HG03280 (cell line): ENCODE data around the gene SURF4.
"Not testable (repeated sequence)": the region's sequence is repeated elsewhere in the genome, so short reads cannot be mapped to it uniquely, and the experiment has no call there.

Experiments
- ATAC-seq: cut with Tn5 transposase; IDR thresholded peaks from one replicate; pipeline ENCODE4 v1.9.1; 2021; ENCODE audit warnings: mild to moderate bottlenecking, moderate library complexity; ENCODE audit not compliant: unreplicated experiment

SURF4 gene

DNA sequence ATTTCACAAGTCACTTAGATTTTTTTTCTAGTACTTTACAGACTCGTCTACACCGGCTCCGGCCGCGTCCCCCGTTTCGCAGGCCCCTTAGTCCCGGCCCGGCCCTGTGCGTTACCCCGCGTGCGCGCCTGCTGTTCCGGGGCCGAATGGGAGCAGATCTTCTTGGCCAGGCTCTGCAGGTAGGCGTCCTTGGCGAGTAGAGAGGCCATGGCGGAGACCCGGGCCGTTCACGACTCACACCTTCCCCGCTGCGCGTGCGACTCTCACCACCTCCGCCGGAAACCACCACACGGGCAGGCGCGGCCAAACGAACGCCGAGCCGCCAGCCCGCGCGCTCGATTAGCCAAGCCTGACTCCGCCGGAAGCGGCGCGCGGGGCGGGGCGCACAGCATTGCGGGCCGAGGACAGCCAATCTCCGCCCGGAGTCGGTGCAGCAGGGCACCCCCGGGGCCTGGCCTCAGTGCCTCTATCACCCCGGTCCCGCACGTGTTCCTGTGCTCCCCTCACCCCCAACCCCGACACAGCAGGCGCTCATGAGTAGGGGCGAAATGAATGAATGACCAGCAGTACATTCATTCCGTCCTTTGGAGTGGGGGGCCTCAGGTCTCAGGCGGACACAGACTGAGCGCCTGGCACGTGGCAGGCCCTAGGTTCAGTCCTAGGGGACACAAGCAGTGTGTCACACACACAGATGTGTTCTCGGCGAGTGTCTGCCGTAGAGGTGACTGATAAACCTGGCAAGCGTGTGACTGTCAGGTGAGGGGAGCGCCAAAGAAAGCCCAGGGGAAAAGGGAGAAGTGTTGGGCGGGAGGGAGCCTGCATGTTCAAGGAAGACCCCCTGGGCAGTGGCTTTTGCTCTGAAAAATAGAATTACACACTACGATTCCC lies 39.7 kb downstream of the SURF4 start, which contains the start of gene SURF6:
Gene SURF6, minus strand, starts transcription at position 265 of the 888 bp plus-strand sequence. Its CDS starts 56 bp downstream, at position 209.
- ATAC-seq = peak; percentile 80

DNA sequence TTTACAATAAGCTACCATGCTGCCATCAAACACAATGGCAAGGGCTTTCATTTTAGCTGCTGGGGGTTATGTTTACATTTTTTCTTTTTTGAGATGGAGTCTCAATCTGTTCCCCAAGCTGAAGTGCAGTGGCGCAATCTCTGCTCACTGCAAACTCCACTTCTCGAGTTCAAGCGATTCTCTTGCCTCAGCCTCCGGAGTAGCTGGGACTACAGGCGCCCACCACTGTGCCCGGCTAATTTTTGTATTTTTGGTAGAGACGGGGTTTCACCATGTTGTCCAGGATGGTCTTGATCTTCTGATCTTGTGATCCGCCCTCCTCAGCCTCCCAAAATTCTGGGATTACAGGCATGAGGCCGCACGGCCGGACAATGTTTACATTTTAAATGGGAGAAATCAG lies 41.0 kb downstream of the SURF4 start:
- ATAC-seq = not testable (repeated sequence)

DNA sequence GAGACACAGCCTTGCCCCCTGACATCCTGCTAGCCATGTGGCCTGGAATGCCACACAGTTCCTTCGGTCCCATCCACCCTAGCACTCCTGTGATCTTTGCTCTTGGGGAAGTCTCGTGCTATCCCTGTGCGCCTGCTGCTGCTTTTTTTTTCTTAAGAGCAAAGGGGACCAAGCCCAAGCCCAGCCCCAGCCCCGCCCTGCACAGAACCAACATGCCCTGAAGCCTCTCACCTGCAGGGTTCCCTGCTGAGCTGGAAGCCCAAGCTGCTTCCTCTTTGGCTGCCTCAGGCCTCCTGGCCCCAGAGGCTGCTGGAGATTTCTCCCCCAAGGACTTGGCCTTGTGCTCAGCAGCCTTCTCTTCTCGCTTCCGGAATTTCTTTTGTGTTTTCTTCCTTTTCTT lies 41.7 kb downstream of the SURF4 start:
- no peak for ATAC-seq

DNA sequence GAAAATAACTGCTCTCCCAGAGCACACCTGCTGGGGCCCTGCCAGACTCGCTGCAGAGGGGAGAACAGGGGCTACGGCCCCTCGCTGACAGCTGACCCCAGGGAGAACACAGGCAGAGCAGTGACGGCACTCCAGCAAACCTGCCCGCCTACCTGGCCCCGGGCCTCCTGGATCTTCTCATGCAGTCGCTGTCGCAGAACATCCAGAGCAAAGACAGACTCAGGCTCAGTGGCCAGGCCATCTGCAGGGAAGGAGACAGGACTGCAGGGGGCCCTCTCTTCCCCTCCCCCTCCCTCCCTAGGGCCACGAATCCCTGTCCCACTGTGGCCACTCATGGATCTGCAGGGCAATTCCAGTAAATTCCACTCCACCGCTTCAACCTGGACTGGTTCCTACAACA lies 42.3 kb downstream of the SURF4 start:
- ATAC-seq = no peak

DNA sequence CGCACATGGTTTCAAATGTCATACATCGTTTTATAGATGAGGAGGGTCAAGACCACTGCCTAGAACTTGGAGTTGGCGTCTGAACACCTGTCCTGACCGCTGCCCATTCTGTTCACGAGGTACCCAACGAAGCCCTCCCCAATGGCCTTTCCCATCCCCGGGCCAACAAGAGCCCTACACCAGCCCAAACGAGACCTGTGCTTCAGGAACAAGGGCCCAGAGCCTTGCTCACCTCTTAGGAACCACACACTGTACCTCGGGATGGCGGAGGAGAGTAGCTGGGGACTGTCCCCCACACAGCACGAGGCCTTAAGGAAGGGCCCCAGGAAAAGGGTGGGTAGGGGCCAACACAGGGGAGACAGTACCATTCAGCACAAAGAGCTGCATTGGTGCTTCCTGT lies 42.8 kb downstream of the SURF4 start:
- ATAC-seq = no peak

DNA sequence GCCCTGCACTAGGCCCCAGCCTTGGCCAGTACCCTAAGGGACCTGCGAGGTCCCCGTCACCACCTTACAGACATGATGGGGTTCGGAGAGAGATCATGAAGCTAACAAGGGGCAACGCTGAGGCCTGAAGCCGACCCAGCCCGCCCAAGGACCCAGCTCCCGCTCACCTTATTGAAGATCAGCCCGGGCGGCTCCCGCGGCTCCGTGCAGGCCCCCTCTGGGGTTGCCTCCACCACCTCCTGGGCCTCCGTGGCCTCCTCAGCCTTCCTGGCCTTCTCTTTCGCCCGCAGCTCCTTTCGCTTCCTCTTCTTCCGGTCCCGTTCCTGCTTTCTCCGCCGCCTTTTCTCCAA lies 43.5 kb downstream of the SURF4 start:
- no peak for ATAC-seq

DNA sequence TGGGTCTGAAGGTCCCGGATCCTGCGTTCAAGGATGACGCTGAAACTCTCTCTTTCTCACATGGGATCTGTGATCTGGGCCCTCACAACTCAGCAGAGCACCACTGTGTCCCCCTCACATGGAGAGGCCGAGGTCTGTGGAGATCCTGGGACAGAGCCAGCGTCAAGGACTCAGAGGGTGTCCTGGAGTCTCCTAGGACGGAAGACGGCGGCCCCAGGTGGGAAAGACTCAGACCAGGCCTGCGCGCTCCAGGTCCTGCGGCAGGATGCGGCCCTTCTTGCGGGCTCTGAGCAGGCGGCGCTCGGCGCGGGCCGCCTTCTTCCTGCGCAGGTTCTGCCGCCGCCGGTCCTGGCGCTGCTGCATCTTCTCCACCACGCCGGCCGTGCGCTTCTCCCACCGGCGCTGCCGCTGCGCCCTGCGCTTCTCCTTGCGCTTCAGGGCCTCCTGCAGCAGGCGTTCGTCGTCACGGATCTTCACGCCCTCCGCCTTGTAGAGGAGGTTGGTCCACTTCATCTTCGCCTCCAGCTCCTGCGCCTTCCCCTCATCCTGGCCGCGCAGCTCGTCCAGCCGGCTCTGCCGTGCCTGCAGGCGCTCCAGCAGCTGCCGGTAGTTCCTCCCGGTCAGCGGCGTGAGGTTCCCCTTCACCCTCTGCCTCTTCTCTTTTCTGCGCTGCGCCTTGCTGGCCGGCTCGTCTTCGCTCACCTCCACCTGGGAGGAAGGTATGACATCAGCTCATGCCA lies 44.0 kb downstream of the SURF4 start:
- ATAC-seq = no peak

DNA sequence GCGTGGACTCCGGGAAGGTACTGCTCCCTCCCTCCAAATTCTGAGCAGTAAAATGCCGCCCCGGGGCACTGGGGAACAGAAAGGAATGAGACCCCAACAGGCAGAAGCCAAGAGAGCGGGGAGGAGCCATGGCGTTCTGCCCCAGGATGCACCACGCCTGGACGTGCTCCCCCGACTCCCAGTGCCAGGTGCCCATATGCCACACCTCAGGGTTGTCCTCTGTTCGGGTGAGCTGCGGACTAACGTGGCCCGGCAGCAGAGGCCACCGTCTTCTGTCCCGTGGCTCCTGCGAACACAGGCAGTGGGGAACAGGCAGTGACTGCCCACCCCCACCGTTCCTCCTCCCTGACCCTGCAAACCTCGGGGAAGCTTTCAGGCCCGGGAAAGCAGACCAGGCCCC lies 44.6 kb downstream of the SURF4 start:
- no peak for ATAC-seq

DNA sequence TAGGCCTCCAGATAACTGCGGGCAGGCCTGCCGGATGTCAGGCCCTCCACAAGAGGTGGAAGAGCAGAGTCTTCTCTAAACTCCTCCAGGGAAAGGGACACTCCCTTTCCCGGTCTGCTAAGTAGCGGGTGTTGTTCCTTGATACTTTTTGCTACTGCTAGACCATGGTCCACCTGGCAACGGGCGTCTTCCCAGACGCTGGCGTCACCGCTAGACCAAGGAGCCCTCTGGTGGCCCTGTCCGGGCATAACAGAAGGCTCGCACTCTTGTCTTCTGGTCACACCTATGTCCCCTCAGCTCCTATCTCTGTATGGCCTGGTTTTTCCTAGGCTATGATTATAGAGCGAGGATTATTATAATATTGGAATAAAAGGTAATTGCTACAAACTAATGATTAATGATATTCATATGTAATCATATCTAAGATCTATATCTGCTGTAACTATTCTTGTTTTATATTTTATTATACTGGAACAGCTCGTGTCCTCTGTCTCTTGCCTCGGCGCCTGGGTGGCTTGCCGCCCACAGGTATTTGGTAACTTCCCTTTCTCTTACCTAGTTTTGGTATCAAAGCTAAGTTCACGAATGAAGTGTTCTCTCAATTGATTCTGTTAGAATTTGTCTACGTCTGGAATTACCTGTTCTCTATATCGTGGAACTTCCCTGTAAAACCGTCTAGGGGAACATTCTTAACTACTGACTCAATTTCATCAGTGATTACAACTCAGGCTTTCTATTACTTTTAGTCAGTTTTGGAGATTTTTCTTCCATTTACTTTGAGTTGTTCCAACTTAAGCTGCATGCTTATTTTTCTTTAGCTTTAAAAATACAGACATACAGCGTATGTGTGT lies 46.3 kb downstream of the SURF4 start:
- not testable (repeated sequence) for ATAC-seq

DNA sequence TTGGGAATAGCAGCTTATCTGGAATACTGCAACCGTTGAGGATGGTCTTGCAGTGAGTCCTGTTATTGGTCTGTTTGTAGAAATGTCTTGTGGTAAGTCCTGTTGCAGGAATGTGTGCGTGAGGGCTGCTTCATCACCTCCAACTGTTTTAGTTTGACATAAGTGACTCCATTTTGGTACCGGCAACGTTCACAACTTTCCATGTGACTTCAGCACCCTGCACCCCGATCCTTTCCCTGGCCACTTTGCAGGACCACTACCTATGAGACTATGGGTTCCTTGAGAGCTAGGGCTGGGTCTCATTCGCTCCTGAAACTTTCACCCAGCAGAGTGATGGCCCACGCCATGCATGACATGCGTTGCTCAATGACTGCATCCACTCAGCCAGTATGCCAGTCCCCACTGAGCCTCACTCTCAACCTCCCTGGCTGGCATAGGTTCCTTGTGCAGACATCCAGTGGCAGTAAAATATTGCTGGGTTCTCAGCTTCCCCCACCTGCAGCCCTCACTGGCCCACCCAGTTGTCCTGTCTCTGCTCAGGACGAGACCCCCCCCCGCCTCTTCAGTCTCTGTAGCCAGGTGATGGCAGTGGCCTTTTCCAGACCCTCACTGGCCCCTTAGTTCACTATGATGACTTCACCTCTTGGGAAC lies 47.9 kb downstream of the SURF4 start:
- ATAC-seq = no peak

DNA sequence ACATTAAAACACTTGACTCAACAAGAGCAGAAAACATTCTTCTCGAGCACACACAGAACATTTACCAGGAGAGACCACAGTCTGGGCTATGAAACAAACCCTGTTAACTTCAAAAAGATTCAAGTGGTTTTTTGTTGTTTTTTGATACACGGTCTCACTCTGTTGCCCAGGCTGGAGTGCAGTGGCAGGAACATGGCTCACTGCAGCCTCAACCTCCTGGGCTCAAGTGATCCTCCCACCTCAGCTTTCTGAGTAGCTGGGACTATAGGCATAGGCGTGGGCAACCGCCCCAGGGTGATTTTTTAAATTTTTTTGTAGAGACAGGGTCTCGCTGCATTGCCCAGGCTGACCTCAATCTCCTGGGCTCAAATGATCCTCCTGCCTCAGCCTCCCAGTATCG lies 48.8 kb downstream of the SURF4 start:
- ATAC-seq = not testable (repeated sequence)

DNA sequence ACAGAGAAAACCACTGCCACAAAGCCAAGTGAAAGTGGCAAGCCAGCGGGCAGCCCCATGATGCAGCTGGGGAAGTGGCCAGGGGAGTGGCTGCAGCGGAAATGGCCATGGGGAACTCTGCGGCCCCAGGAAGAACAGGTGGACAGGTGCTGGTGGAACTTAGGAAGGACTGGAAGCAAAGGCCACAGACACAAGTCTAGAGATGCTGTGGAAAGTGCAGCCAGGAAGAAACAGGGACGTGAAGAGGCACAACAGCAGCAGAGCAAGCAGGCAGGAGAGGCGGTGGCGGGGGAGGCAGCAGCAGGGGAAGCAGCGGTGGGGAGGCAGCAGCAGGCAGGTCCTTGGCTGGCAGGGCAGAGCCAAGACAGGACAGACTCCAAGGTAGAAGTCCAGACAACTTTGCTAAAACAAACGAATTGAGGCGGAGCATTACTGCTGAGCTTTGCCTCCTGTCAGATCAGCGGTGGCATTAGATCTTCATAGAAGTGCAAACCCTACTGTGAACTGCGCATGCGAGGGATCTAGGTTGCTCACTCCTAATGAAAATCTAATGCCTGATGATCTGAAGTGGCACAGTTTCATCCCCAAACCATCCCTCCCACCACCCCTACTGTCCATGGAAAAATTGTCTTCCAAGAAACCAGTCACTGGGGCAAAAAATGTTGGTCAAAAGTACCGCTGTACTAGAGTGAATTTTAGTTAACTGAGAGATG lies 51.7 kb downstream of the SURF4 start:
- no peak for ATAC-seq

DNA sequence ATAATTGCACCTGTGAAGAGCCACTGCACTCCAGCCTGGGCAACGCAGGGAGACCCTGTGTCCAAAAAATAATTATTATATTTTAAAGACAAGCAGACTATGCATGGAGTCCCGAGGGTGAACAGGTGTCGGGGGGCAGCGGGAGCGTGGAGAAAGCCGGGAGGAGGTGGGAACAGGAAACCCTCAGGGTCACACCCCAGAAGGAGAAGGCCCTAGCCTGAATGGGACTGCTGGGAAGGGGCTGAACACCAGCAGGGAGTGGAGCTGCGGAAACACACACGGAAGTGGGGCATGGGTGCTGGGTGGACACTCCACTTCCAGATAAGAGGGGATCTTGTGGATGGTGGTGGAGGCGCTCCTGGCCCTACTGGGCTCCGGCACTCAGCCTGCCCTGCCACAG lies 52.6 kb downstream of the SURF4 start:
- ATAC-seq = no peak

DNA sequence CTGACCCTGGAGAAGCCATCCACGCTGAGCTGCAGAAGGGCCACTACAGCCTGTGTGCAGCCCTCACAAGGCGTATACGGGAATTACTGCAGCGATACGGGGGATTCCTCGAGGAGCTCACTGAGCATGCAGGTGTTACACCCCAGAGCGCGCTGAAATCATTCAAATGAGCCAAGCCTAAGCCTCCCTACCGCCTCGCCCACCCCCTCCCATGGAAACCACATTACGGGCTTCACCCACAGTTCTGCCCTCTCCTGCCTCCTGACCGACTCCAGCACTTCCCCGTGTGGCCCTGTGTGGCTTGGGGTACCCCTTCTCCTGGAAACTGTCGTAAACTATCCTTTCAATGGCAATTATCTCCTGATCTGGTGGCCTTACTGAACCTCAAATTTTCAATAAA lies 53.2 kb downstream of the SURF4 start:
- ATAC-seq = no peak

DNA sequence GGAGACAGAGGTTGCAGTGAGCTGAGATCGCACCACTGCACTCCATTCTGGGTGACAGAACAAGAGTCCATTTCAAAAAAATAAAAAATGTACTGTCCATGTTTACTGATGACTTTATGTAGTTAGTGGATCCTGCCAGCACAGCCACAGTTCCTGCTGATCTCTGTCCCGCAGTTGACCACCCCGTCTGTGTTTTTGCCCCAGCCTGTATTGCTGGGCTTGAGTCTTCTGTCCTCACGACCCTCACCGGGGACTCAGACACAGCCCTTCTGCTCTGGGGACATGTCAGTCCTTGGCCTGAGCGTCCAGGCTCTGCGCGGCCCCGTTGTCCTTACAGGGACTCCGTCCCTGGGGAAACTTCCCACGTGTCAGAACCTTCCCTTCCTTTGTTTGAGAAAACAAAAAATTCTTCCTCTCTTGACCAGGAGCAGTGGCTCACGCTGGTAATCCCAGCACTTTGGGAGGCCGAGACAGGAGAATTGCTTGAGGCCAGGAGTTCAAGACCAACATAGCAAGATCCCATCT lies 54.4 kb downstream of the SURF4 start:
- ATAC-seq = no peak

DNA sequence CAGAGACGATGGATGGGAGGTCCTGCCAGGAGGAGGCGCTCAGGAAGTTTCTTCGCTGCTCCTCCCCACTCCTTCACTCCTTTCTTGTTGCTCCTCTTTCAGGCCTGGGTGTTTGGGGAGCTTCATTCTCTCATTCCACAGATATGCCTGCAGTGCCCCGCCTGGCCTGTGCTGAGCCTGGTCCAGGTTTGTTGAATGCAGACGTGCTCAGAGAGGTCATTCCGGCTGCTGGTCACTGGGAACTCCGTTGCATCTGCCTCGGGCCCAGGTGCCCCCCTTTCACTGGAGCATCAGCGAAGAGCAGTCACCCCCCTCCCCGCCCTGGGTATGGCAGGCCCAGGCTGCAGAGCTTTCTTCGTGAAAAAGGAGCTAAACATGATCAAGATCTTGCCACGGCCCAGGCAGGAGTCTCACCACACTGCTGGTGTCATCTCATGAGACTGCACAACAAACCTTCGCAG lies 55.4 kb downstream of the SURF4 start:
- ATAC-seq = no peak

DNA sequence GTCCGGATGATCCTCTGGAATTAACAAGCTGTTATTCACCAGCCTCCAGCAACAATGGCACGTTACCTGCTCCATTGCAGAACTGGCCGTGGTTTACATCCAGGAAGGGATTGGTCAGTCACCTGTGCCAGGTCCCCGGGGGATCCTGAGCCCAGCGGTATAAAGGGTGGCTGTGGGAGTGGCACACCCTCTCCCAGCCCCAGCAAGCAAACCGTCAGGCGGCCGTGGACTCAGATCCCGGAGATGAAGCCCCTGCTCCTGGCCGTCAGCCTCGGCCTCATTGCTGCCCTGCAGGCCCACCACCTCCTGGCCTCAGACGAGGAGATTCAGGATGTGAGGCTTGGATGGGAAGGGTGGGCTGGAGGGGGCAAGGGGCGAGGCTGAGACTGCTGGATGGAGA lies 58.3 kb downstream of the SURF4 start:
- not testable (repeated sequence) for ATAC-seq

DNA sequence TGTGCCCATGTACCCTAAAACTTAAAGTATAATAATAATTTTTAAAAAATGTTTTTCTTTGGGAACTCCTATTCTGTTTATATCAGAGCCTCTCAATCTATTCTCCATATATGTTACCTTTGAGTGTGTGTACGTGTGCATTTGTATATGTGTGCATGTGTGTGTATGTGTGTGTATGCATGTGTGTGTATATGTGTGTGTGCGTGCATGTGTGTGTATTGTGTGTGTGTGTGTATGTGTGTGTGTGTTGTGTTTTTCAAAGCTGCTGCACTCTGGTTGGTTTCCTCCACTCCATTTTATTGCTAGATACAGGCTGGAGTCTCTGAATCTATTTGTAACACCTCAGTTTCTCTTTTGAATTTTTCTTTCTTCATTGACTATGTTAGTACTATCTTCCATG lies 59.9 kb downstream of the SURF4 start:
- ATAC-seq = no peak
